Neuronal stem cell (in vitro differentiated cells): ENCODE data around the gene PKP2.

Experiments
- DNase-seq: peaks from one replicate; pipeline ENCODE4 v3.0.0-alpha.2; 2013; ENCODE audit warnings: low spot score
- H2AFZ ChIP-seq: one replicate; pipeline ENCODE4 v1.6.1; 2013; ENCODE audit warnings: mild to moderate bottlenecking, low read length, inconsistent platforms
- H2AK5ac ChIP-seq: 2 replicates; pipeline ENCODE4 v1.6.1; 2013; ENCODE audit warnings: low read depth, mild to moderate bottlenecking, inconsistent platforms, low read length, moderate library complexity, mixed read lengths
- H2BK120ac ChIP-seq: 2 replicates; pipeline ENCODE4 v1.6.1; 2013; ENCODE audit warnings: low read depth, mild to moderate bottlenecking, inconsistent platforms, low read length, moderate library complexity, mixed read lengths
- H2BK12ac ChIP-seq: one replicate; pipeline ENCODE4 v1.6.1; 2013; ENCODE audit warnings: low read length, inconsistent platforms
- H2BK15ac ChIP-seq: 2 replicates; pipeline ENCODE4 v1.6.1; 2013; ENCODE audit warnings: mild to moderate bottlenecking, low read length, inconsistent platforms, mixed read lengths
- H2BK5ac ChIP-seq: one replicate; pipeline ENCODE4 v1.6.1; 2013; ENCODE audit warnings: inconsistent platforms, mild to moderate bottlenecking, low read length, moderate library complexity
- H3K14ac ChIP-seq: one replicate; pipeline ENCODE4 v1.6.1; 2013; ENCODE audit warnings: low read length, inconsistent platforms
- H3K18ac ChIP-seq: 2 replicates; pipeline ENCODE4 v1.6.1; 2013; ENCODE audit warnings: low read length, inconsistent platforms
- H3K23ac ChIP-seq: 2 replicates; pipeline ENCODE4 v1.6.1; 2013; ENCODE audit warnings: low read depth, mild to moderate bottlenecking, mixed read lengths, low read length, inconsistent platforms; ENCODE audit not compliant: poor library complexity
- H3K27ac ChIP-seq: replicated peaks from 3 replicates; pipeline ENCODE4 v1.5.1; 2013; ENCODE audit warnings: low read length, inconsistent platforms
- H3K27me3 ChIP-seq, 3 experiments: 2 replicates each; pipeline ENCODE4 v1.6.1; 2013; ENCODE audit warnings: low read length in 3 of 3, mild to moderate bottlenecking in 2 of 3, inconsistent platforms in 1 of 3, low read depth in 1 of 3, mixed read lengths in 1 of 3, moderate library complexity in 1 of 3; ENCODE audit not compliant: control insufficient read depth in 3 of 3, insufficient read depth in 3 of 3
- H3K36me3 ChIP-seq, 2 donors: replicated peaks in 1 of 2; 2 replicates each; pipeline ENCODE4 v1.6.1; 2013; ENCODE audit warnings: low read length in 2 of 2; ENCODE audit not compliant: control insufficient read depth in 2 of 2, insufficient read depth in 2 of 2
- H3K4ac ChIP-seq: 2 replicates; pipeline ENCODE4 v1.6.1; 2013; ENCODE audit warnings: inconsistent platforms, mild to moderate bottlenecking, low read length, moderate library complexity
- H3K4me1 ChIP-seq, 2 donors: 1 replicate in 1 of 2; 2 replicates in 1 of 2; pipeline ENCODE4 v1.6.1; 2013; ENCODE audit warnings: low read length in 2 of 2, low read depth in 1 of 2; ENCODE audit not compliant: control insufficient read depth in 2 of 2, insufficient read depth in 1 of 2
- H3K4me2 ChIP-seq: one replicate; pipeline ENCODE4 v1.6.1; 2013; ENCODE audit warnings: mild to moderate bottlenecking, low read length, inconsistent platforms; ENCODE audit not compliant: insufficient read depth, poor library complexity, severe bottlenecking
- H3K4me3 ChIP-seq, 2 donors: 2 replicates each; pipeline ENCODE4 v1.5.1; 2013; ENCODE audit warnings: low read length in 2 of 2, mild to moderate bottlenecking in 2 of 2, inconsistent platforms in 1 of 2, moderate library complexity in 1 of 2
- H3K79me1 ChIP-seq: one replicate; pipeline ENCODE4 v1.6.1; 2013; ENCODE audit warnings: low read depth, mild to moderate bottlenecking, inconsistent platforms, low read length, moderate library complexity
- H3K9ac ChIP-seq: one replicate; pipeline ENCODE4 v1.6.1; 2013; ENCODE audit warnings: mild to moderate bottlenecking, low read depth, low read length, inconsistent platforms; ENCODE audit not compliant: poor library complexity
- H3K9me3 ChIP-seq, 2 donors: replicated peaks in 1 of 2; 2 replicates each; pipeline versions ENCODE3 to v1.6.1; 2013; ENCODE audit warnings: low read length in 2 of 2, mild to moderate bottlenecking in 2 of 2, inconsistent platforms in 1 of 2, low read depth in 1 of 2, mixed read lengths in 1 of 2, moderate library complexity in 1 of 2; ENCODE audit not compliant: control insufficient read depth in 2 of 2, insufficient read depth in 1 of 2
- H4K8ac ChIP-seq: one replicate; pipeline ENCODE4 v1.6.1; 2013; ENCODE audit warnings: low read depth, mild to moderate bottlenecking, inconsistent platforms, low read length, moderate library complexity
- H4K91ac ChIP-seq: one replicate; pipeline ENCODE4 v1.6.1; 2013; ENCODE audit warnings: low read length, low read depth, mild to moderate bottlenecking, inconsistent platforms; ENCODE audit not compliant: poor library complexity
- WGBS, 2 donors: extraction: QIAGEN DNeasy Blood & Tissue Kit; methylation state at CpG; one replicate each; pipeline ENCODE4 v1.1.7; 2013; ENCODE audit warnings: missing lambda C conversion rate in 2 of 2, mixed read lengths in 1 of 2; ENCODE audit not compliant: insufficient read length in 2 of 2, insufficient replicate concordance in 1 of 2; ENCODE audit errors: extremely low coverage in 2 of 2; 5-methylcytosine and 5-hydroxymethylcytosine counted together

The PKP2 gene

GRCh38 chr12:32891956-32892355, 4.6 kb downstream of the PKP2 start:
- Histone ChIP-seq H3K27ac (no peak overlapping the region), H3K9ac (no peak overlapping the region), H3K79me1 (no peaks in the 10 kb centered on the region), H4K91ac (no peak overlapping the region), H3K9me3 (no peaks in the 10 kb centered on the region), H3K36me3 (no peaks in the 10 kb centered on the region), H3K18ac (no peak overlapping the region), H2AFZ (no peak overlapping the region), H3K4me3 (no peak overlapping the region), H3K4me2 (no peak overlapping the region), H2AK5ac (no peak overlapping the region), H3K23ac (no peak overlapping the region), H2BK120ac (no peak overlapping the region), H3K14ac (no peak overlapping the region), H2BK12ac (no peak overlapping the region), H3K4ac (no peak overlapping the region), H3K4me1 (peaks cover 3 to 7% of the 10 kb centered on the region in 2 donors), H2BK5ac (no peak overlapping the region), H4K8ac (no peak overlapping the region), H2BK15ac (no peak overlapping the region), H3K27me3 (peaks cover 0 to 28% (median 8%) of the 10 kb centered on the region in 3 experiments)
- peak; percentile 40 for DNase-seq
- no CpG with 5 or more reads among the region's 5 CpGs for WGBS, 2 donors

GRCh38 chr12:32891526-32891925, 5.1 kb downstream of the PKP2 start:
- no peak overlapping the region for H4K91ac ChIP-seq
- peaks cover 3 to 7% of the 10 kb centered on the region in 2 donors for H3K4me1 ChIP-seq
- no peak overlapping the region for H3K4ac ChIP-seq
- H2BK5ac ChIP-seq: no peak overlapping the region
- no peak overlapping the region for H2BK120ac ChIP-seq
- H3K9me3 ChIP-seq: no peaks in the 10 kb centered on the region
- H2BK15ac ChIP-seq: no peak overlapping the region
- no peak overlapping the region for H3K4me2 ChIP-seq
- peaks cover 0 to 27% (median 8%) of the 10 kb centered on the region in 3 experiments for H3K27me3 ChIP-seq
- H3K27ac ChIP-seq: no peak overlapping the region
- no peak overlapping the region for H2BK12ac ChIP-seq
- H4K8ac ChIP-seq: no peak overlapping the region
- H3K79me1 ChIP-seq: no peaks in the 10 kb centered on the region
- no CpG with 5 or more reads among the region's 2 CpGs for WGBS, 2 donors
- H2AK5ac ChIP-seq: no peak overlapping the region
- no peak overlapping the region for H2AFZ ChIP-seq
- no peak overlapping the region for H3K18ac ChIP-seq
- H3K9ac ChIP-seq: no peak overlapping the region
- DNase-seq: no peak
- H3K4me3 ChIP-seq: no peak overlapping the region
- H3K23ac ChIP-seq: no peak overlapping the region
- no peak overlapping the region for H3K14ac ChIP-seq
- no peaks in the 10 kb centered on the region for H3K36me3 ChIP-seq

GRCh38 chr12:32889011-32889760, 7.4 kb downstream of the PKP2 start:
- Histone ChIP-seq H4K8ac (no peak overlapping the region), H3K27ac (no peak overlapping the region), H3K4me1 (peaks cover 0 to 9% of the 10 kb centered on the region in 2 donors), H3K23ac (no peak overlapping the region), H3K9me3 (no peaks in the 10 kb centered on the region), H2BK12ac (no peak overlapping the region), H2BK15ac (no peak overlapping the region), H3K36me3 (no peaks in the 10 kb centered on the region), H2BK5ac (no peak overlapping the region), H3K27me3 (peaks cover 0 to 5% (median 0%) of the 10 kb centered on the region in 3 experiments), H3K18ac (no peak overlapping the region), H2BK120ac (no peak overlapping the region), H2AK5ac (no peak overlapping the region), H3K14ac (no peak overlapping the region), H4K91ac (no peak overlapping the region), H2AFZ (no peak overlapping the region), H3K4ac (no peak overlapping the region), H3K4me2 (no peak overlapping the region), H3K79me1 (no peaks in the 10 kb centered on the region), H3K9ac (no peak overlapping the region), H3K4me3 (no peak overlapping the region)
- no peak for DNase-seq
- no CpG with 5 or more reads among the region's 5 CpGs for WGBS, 2 donors

GRCh38 chr12:32887058-32887457, 9.5 kb downstream of the PKP2 start:
- Histone ChIP-seq H2BK12ac (no peak overlapping the region), H3K79me1 (no peaks in the 10 kb centered on the region), H2AFZ (no peak overlapping the region), H3K4me3 (no peak overlapping the region), H3K9me3 (no peaks in the 10 kb centered on the region), H3K27me3 (no peaks in the 10 kb centered on the region), H3K36me3 (no peaks in the 10 kb centered on the region), H4K8ac (no peak overlapping the region), H3K9ac (no peak overlapping the region), H2AK5ac (no peak overlapping the region), H3K14ac (no peak overlapping the region), H3K4me2 (no peak overlapping the region), H3K4me1 (peaks cover 0 to 4% of the 10 kb centered on the region in 2 donors), H2BK120ac (no peak overlapping the region), H2BK5ac (no peak overlapping the region), H4K91ac (no peak overlapping the region), H3K27ac (no peak overlapping the region), H2BK15ac (no peak overlapping the region), H3K4ac (no peak overlapping the region), H3K18ac (no peak overlapping the region), H3K23ac (no peak overlapping the region)
- no peak for DNase-seq
- WGBS, 2 donors: no CpG with 5 or more reads among the region's 3 CpGs
